Activated gamma-delta T cell treated with anti-CD3 and anti-CD28 coated beads, Interleukin-2, amount 50 U/mL, for 16 hours (primary cell): Measurements from ENCODE around the gene SUMO1.
"Not testable (repeated sequence)": the region's sequence is repeated elsewhere in the genome, so short reads cannot be mapped to it uniquely, and the experiment has no call there.

Experiments
- DNase-seq: peaks from one replicate; pipeline ENCODE4 v3.0.0-alpha.2; 2020; ENCODE audit warnings: low read depth

Gene SUMO1

GRCh38 chr2:202238234-202239197 is at the start of gene SUMO1:
TSS of gene SUMO1 (minus strand) at chr2:202238597. CDS start at chr2:202238451, 146 bp downstream.
- peak; percentile 87 for DNase-seq

- no peak for DNase-seq
Measured at GRCh38 chr2:202286595-202286994, 48.2 kb upstream of the SUMO1 start.

- no peak for DNase-seq
Measured at GRCh38 chr2:202278944-202279343, 40.5 kb upstream of the SUMO1 start.

- no peak for DNase-seq
Measured at GRCh38 chr2:202278036-202278760, 39.8 kb upstream of the SUMO1 start.

GRCh38 chr2:202276078-202276720 is 37.8 kb upstream of the SUMO1 start:
- DNase-seq, result not testable (repeated sequence)

- DNase-seq, result no peak
Measured at GRCh38 chr2:202270487-202270886, 32.1 kb upstream of the SUMO1 start.

GRCh38 chr2:202269585-202269984 is 31.2 kb upstream of the SUMO1 start:
- no peak for DNase-seq

- no peak for DNase-seq
Measured at GRCh38 chr2:202267495-202267894, 29.1 kb upstream of the SUMO1 start.

GRCh38 chr2:202265467-202266277 is 27.3 kb upstream of the SUMO1 start, which contains the start of gene NOP58:
TSS of gene NOP58 (plus strand) at chr2:202265763. CDS start at chr2:202265942, 179 bp downstream.
- DNase-seq, result peak; percentile 82

- no peak for DNase-seq
Measured at GRCh38 chr2:202261531-202261930, 23.1 kb upstream of the SUMO1 start.

- DNase-seq, result no peak
Measured at GRCh38 chr2:202251494-202251893, 13.1 kb upstream of the SUMO1 start.

- DNase-seq, result no peak
Measured at GRCh38 chr2:202249521-202250253, 11.3 kb upstream of the SUMO1 start.

GRCh38 chr2:202247710-202248109 is 9.3 kb upstream of the SUMO1 start:
- DNase-seq, result not testable (repeated sequence)

GRCh38 chr2:202237787-202238233 is 587 bp downstream of the SUMO1 start:
- DNase-seq, result peak; percentile 1

- no peak for DNase-seq
Measured at GRCh38 chr2:202221873-202222272, 16.5 kb downstream of the SUMO1 start.

GRCh38 chr2:202215179-202215578 is 23.2 kb downstream of the SUMO1 start:
- DNase-seq, result no peak

- DNase-seq, result no peak
Measured at GRCh38 chr2:202208526-202208925, 29.9 kb downstream of the SUMO1 start.

- DNase-seq, result no peak
Measured at GRCh38 chr2:202204855-202205254, 33.5 kb downstream of the SUMO1 start.

- no peak for DNase-seq
Measured at GRCh38 chr2:202203348-202203747, 35.0 kb downstream of the SUMO1 start.
